G401.6 (cell line): ENCODE measurements around the gene POU2F1.

ENCODE experiments used
- FAIRE-seq: peaks from 2 replicates; lab custom pipeline; 2012; peaks lifted over from hg19 to GRCh38; lab: Jason Lieb, UNC

The POU2F1 gene

DNA sequence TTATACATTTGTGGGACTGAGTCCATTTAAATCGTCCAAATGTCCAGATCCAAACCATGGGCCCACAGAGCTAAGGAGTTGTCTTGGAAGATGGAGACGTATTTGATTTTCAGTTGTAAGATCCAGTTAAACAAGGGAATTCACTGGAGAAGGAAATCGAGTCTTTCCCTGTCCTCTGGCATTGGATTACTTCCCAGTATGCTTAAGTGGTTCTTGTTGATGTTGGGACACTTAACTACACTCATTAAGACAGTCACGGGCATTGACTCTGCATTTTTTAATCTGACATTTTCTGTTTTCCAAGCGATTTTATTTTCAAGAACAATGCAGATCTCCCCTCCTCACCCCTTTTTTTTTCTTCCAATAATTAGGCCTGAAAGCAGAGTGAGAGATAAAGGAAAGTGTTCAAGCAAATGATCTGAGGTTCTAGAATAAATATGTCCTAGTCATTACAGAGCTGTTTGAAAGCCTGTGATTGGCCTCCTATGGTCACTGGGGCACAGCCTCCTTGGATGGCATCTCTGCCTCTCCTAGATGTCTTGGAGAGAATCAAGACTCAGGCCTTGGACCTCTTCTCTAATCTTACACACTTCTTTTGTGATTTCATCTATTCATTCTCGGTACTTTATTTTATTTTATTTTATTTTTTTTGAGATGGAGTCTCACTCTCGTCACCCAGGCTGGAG, 248.7 kb downstream of the POU2F1 start:
- FAIRE-seq, result peak; percentile 40

DNA sequence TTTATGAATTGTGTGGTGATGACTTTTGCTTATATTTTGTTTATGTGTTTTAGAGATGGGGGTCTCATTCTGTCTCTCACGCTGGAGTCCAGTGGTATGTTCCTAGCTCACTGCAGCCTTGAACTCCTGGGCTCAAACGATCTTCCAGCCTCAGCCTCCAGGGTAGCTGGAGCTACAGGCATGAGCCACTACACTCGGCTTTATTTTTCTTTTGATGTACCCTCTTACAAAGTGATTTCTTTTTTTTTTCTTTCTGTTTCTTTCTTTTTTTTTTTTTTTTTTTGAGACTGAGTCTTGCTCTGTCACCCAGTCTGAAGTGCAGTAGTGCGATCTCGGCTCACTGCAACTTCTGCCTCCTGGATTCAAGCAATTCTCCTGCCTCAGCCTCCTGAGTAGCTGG, 250.9 kb downstream of the POU2F1 start:
- no peak for FAIRE-seq

DNA sequence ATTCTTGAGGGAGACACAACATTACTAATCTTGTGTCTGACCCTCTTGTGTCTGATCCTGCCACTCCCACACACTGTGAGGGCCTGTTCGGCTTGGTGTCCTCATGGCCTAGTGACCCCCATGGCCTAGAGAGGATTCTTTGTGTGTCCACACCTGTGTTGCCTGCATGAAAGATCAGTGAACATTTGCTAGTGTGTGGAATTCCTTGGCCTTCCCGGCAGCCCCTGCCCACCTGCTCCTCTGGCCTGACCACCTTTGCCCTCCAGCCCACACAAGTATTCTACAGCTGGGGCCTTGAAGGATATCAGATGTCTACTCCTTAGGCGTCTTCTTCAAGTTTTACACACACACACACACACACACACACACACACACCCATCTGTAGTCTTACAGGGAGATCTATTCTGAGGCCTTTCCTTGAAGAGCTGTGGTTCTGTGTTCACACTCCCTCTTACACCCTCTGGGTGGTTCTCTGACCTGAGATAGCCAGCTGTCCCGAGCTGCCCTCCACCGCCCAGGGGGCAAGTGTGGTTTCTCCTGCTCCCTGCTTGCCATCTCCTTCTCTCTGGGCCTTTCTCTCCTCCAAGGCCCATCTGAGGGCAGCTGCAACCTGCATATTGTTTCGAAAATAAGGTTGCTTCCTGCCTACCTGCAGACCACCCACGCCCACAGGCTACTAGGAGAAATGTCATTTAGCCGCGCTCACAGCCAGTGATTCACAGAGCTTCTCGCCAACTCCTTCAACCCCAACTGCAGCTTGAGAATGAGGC, 252.3 kb downstream of the POU2F1 start:
- FAIRE-seq, result no peak

DNA sequence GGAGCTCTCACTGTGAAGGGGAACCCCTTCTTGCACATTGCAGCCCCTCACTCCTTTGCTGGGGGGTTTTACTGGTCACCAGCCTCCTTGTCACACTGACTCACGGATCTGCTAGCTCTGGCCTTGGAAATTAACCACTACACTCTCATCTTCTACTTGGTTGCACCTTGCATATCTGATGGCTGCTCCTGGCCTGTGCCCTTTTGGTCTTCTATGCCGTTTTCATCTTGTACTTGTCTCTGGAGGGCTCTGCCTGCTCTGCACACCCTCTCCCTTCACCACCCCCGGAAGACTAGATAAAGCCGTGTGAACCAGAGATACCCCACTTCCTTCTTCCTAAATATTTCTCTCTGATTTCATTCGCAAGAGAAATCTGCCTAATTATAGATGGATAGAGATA, 253.1 kb downstream of the POU2F1 start:
- FAIRE-seq, result no peak

DNA sequence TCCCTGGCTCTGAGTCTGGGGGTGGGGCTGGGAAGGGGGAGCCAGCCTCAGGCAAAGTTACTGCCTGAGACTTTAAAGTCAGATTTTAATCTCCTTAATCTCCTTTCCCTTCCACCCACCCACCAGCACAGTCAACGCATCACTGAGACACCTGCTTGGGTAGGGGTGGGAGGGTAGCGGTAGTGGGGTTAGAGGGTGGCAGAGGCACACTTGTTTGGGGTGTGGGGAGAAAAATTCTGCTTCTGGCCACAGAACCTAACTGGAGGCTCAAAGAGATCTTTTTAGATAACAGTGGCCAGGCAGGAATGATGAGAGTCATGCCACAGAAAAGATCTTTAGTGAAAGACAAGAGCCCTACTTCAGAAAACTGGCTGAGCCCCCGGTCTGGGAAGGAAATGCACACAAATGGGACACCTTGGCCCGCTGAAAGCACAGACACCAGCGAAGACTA, 253.5 kb downstream of the POU2F1 start:
- no peak for FAIRE-seq

DNA sequence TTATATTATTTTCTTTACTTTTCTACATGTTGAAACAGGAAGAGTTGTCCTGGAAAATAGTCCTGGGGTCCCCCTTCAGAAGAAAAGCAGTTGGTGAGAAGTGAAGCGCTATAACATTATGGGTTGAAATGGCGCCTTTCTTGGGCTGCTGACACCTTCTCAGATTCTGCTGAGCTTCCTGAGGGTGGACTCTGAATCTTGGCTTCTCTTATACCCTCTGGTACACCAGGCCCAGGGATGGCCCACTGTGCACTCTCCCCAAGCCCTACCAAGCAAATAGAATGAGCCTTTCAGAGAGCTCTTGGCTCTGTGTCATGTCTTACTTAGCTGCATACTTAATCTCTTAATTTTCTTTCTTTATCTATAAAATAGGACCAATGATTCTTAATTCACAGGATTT, 255.4 kb downstream of the POU2F1 start:
- no peak for FAIRE-seq
